Lower leg skin (tissue), 3 donors: ENCODE measurements around the gene CAGE1.

ENCODE experiments used
- CTCF ChIP-seq, 3 donors: fragments of 450-650 bp; IDR thresholded peaks; one replicate each; pipeline ENCODE4 v1.5.1; 2016; ENCODE audit warnings: antibody characterized with exemption in 3 of 3, mild to moderate bottlenecking in 3 of 3, moderate library complexity in 2 of 3
- POLR2A ChIP-seq, 2 donors: fragments of 450-650 bp; IDR thresholded peaks; one replicate each; pipeline ENCODE4 v1.6.1; 2016 to 2017; ENCODE audit warnings: antibody characterized with exemption in 2 of 2, mild to moderate bottlenecking in 1 of 2, moderate library complexity in 1 of 2

GRCh38 chr6:7317538-7317937 is 72.0 kb downstream of the CAGE1 start:
- TF ChIP-seq CTCF (IDR thresholded peaks at IDR 0.05) (no peak), POLR2A (IDR thresholded peaks at IDR 0.05) (no peak)
